Measurements from ENCODE around the gene UBE2Q1. TPM values are rescaled to one million over a fixed set of nuclear protein-coding genes. Genes with fewer than 3 reads are reported as not detected.

Gene UBE2Q1
- total and polyA plus RNA-seq, 2 of the 8 experiments (the other 6 are each of a cell fraction or from before 2014, with no cell fraction given) = 13.2 to 95.8 TPM

GRCh38 chr1:154591206-154591605 lies 32.7 kb upstream of the UBE2Q1 start:
- Histone ChIP-seq H2BK20ac (ENCODE audit: low read length) (no peak overlapping the region), H3K36me3 (ENCODE audit: control insufficient read depth in 2 of 4, insufficient read depth in 4 of 4, low read length in 3 of 4) (peaks cover 46 to 94% (median 77%) of the 10 kb centered on the region in 4 experiments), H2BK5ac (ENCODE audit: low read depth, low read length) (no peak overlapping the region), H4K5ac (ENCODE audit: insufficient read length, low read depth, low read length) (no peak overlapping the region), H3K4me3 (ENCODE audit: extremely low read depth in 1 of 4, insufficient read depth in 2 of 4, low read depth in 3 of 4, low read length in 4 of 4) (no peak overlapping the region), H3K27ac (ENCODE audit: low read depth, low read length) (no peak overlapping the region), H3K4me2 (ENCODE audit: insufficient read depth in 1 of 2, low read depth in 2 of 2, low read length in 2 of 2) (no peak overlapping the region), H3K79me1 (ENCODE audit: low read depth, low read length) (peaks cover 4% of the 10 kb centered on the region; the same call in 1 of the 2 replicates), H4K8ac (ENCODE audit: extremely low read depth, insufficient read depth, low read length) (no peak overlapping the region), H4K91ac (replicated peaks; ENCODE audit: insufficient read length, low read length) (no peak overlapping the region), H3K14ac (ENCODE audit: insufficient read length) (no peak overlapping the region), H4K20me1 (replicated peaks in 1 of 2; ENCODE audit: control insufficient read depth in 1 of 2, insufficient read depth in 2 of 2, low read length in 2 of 2) (peaks cover 9 to 11% of the 10 kb centered on the region in 2 experiments), H3K23me2 (ENCODE audit: low read depth, low read length) (no peaks in the 10 kb centered on the region), H3K79me2 (ENCODE audit: control insufficient read depth in 1 of 2, insufficient read depth in 2 of 2, low read length in 2 of 2) (no peaks in the 10 kb centered on the region), H3K4ac (replicated peaks; ENCODE audit: insufficient read length, low read depth, low read length) (no peak overlapping the region), H2BK15ac (ENCODE audit: low read length) (no peak overlapping the region), H3K4me1 (replicated peaks in 1 of 4; ENCODE audit: control insufficient read depth in 3 of 4, insufficient read depth in 4 of 4, low read length in 3 of 4) (no peaks in the 10 kb centered on the region), H3K9me3 (ENCODE audit: insufficient read depth in 2 of 2, low read depth in 1 of 2, low read length in 1 of 2) (no peaks in the 10 kb centered on the region), H2BK12ac (ENCODE audit: low read depth, low read length) (no peak overlapping the region), H3K18ac (ENCODE audit: extremely low read depth, low read length) (no peak overlapping the region), H3K56ac (replicated peaks; ENCODE audit: insufficient read length, low read depth, low read length) (no peak overlapping the region), H2BK120ac (replicated peaks; ENCODE audit: low read depth, low read length) (no peak overlapping the region), H3K27me3 (replicated peaks in 1 of 4; ENCODE audit: control insufficient read depth in 3 of 4, extremely low read depth in 1 of 4, insufficient read depth in 3 of 4, low read length in 3 of 4) (no peaks in the 10 kb centered on the region), H2AK5ac (ENCODE audit: low read depth, low read length) (no peak overlapping the region), H2AFZ (ENCODE audit: low read length) (no peak overlapping the region), H3K9ac (replicated peaks in 1 of 4; ENCODE audit: extremely low read depth in 1 of 4, low read depth in 3 of 4, low read length in 3 of 4) (no peak overlapping the region), H3K23ac (ENCODE audit: insufficient read length) (no peak overlapping the region)
- DNase-seq (ENCODE audit: low read depth in 1 of 2, low spot score in 2 of 2) = no peak
- ChIA-PET POLR2A (ENCODE audit: partially characterized antibody) (interaction anchor here (0.7 to 3.0 kb wide), 5 partner anchors 8 to 17 kb away, joined by 3 to 23 read pairs (median 5); no protein-coding TSS in a partner anchor), CTCF (ENCODE audit: partially characterized antibody) (interaction anchor here (0.6 to 4.8 kb wide), 7 partner anchors 14 to 353 kb away, joined by 3 to 21 read pairs (median 4); no protein-coding TSS in a partner anchor)
- 94% methylated on average over 7 of the region's 7 CpGs; no CpG with 5 or more reads in 1 of the 2 experiments for WGBS, 2 experiments (ENCODE audit: extremely low coverage in 1 of 2, insufficient coverage in 1 of 2, insufficient read length in 1 of 2, insufficient replicate concordance in 2 of 2, low coverage in 1 of 2, low lambda C conversion rate in 2 of 2, missing lambda C conversion rate in 1 of 2)
- FAIRE-seq = no peak
- TF ChIP-seq SP1 (IDR thresholded peaks at IDR 0.05; ENCODE audit: low read depth, low read length) (no peak), RAD21 (IDR thresholded peaks at IDR 0.05 in 1 of 2, conservative IDR thresholded peaks at IDR 0.05 in 1 of 2; ENCODE audit: low read depth in 2 of 2, low read length in 2 of 2) (no peak), SIN3A (conservative IDR thresholded peaks at IDR 0.05 in 1 of 2, IDR thresholded peaks at IDR 0.05 in 1 of 2; ENCODE audit: low read depth in 1 of 2, low read length in 2 of 2) (no peak), SRF (IDR thresholded peaks at IDR 0.05; ENCODE audit: low read depth, low read length) (no peak), CTCF (IDR thresholded peaks at IDR 0.05; ENCODE audit: control extremely low read depth in 1 of 3, insufficient read depth in 1 of 3, low read depth in 1 of 3, low read length in 3 of 3) (no peak), RBBP5 (IDR thresholded peaks at IDR 0.05; ENCODE audit: borderline replicate concordance, low read depth, low read length) (no peak), TBP (IDR thresholded peaks at IDR 0.05; ENCODE audit: low read depth, low read length) (no peak), E2F6 (IDR thresholded peaks at IDR 0.05) (no peak), HDAC6 (IDR thresholded peaks at IDR 0.05; ENCODE audit: low read depth, low read length) (no peak), FOSL1 (IDR thresholded peaks at IDR 0.05; ENCODE audit: insufficient read depth, low read depth, low read length) (no peak)

All from H1 (cell line).